H1 (cell line): ENCODE data around the gene MRPS24. TPM values are rescaled to one million over a fixed set of nuclear protein-coding genes. Genes with fewer than 3 reads are reported as not detected.

ENCODE experiments used
- CTCF ChIA-PET: fragments of 300-600 bp; sonication (Branson Sonifier 250); formaldehyde crosslinking; loops from one replicate; lab custom pipeline; 2021; ENCODE audit not compliant: partially characterized antibody; lab: Charles Lee
- POLR2A ChIA-PET: fragments of 300-600 bp; sonication (Branson Sonifier 250); formaldehyde crosslinking; loops from one replicate; lab custom pipeline; 2021; ENCODE audit warnings: inconsistent platforms; ENCODE audit not compliant: partially characterized antibody; lab: Charles Lee
- DNase-seq, 2 experiments: peaks; one replicate each; pipeline versions ENCODE4 v3.0.0 to v3.0.0-alpha.2; 2010 to 2022; ENCODE audit warnings: low spot score in 2 of 2, low read depth in 1 of 2, mixed read lengths in 1 of 2
- FAIRE-seq: peaks from 2 replicates; lab custom pipeline; 2011; peaks lifted over from hg19 to GRCh38; lab: Jason Lieb, UNC
- H2AFZ ChIP-seq: 2 replicates; pipeline ENCODE4 v1.8.1; 2012; ENCODE audit warnings: low read length, inconsistent platforms
- H2AK5ac ChIP-seq: 2 replicates; pipeline ENCODE4 v1.6.1; 2013; ENCODE audit warnings: low read depth, low read length
- H2BK120ac ChIP-seq: replicated peaks from 2 replicates; pipeline ENCODE3; 2013; ENCODE audit warnings: low read depth, low read length, inconsistent platforms
- H2BK12ac ChIP-seq: 2 replicates; pipeline ENCODE4 v1.6.1; 2013; ENCODE audit warnings: low read depth, low read length
- H2BK15ac ChIP-seq: 2 replicates; pipeline ENCODE4 v1.6.1; 2013; ENCODE audit warnings: low read length
- H2BK20ac ChIP-seq: 2 replicates; pipeline ENCODE4 v1.6.1; 2013; ENCODE audit warnings: low read length
- H2BK5ac ChIP-seq: 2 replicates; pipeline ENCODE4 v1.6.1; 2013; ENCODE audit warnings: low read depth, low read length
- H3K14ac ChIP-seq: 2 replicates; pipeline ENCODE4 v1.6.1; 2013; ENCODE audit warnings: inconsistent platforms; ENCODE audit not compliant: insufficient read length
- H3K18ac ChIP-seq: 2 replicates; pipeline ENCODE4 v1.6.1; 2013; ENCODE audit warnings: low read length; ENCODE audit errors: extremely low read depth
- H3K23ac ChIP-seq: 2 replicates; pipeline ENCODE4 v1.6.1; 2013; ENCODE audit warnings: inconsistent platforms; ENCODE audit not compliant: insufficient read length
- H3K23me2 ChIP-seq: 2 replicates; pipeline ENCODE4 v1.6.1; 2013; ENCODE audit warnings: low read depth, low read length
- H3K27ac ChIP-seq: 2 replicates; pipeline ENCODE4 v1.6.1; 2011; ENCODE audit warnings: low read depth, low read length, inconsistent platforms
- H3K27me3 ChIP-seq, 4 experiments: replicated peaks in 1 of 4; 1 replicate in 1 of 4; 2 replicates in 3 of 4; pipeline versions ENCODE4 v1.6.1 to v1.8.1; 2011 to 2013; ENCODE audit warnings: low read length in 3 of 4, mild to moderate bottlenecking in 3 of 4, inconsistent platforms in 2 of 4, mixed read lengths in 2 of 4, moderate library complexity in 1 of 4; ENCODE audit not compliant: control insufficient read depth in 3 of 4, insufficient read depth in 3 of 4; ENCODE audit errors: extremely low read depth in 1 of 4
- H3K36me3 ChIP-seq, 4 experiments: 2 replicates each; pipeline versions ENCODE4 v1.6.1 to v1.8.1; 2011 to 2013; ENCODE audit warnings: mild to moderate bottlenecking in 4 of 4, low read length in 3 of 4, moderate library complexity in 2 of 4, control low read depth in 1 of 4, inconsistent platforms in 1 of 4; ENCODE audit not compliant: insufficient read depth in 4 of 4, control insufficient read depth in 2 of 4
- H3K4ac ChIP-seq: replicated peaks from 2 replicates; pipeline ENCODE3; 2013; ENCODE audit warnings: low read length, low read depth, mixed read lengths, inconsistent platforms; ENCODE audit not compliant: insufficient read length
- H3K4me1 ChIP-seq, 4 experiments: replicated peaks in 1 of 4; 1 replicate in 1 of 4; 2 replicates in 3 of 4; pipeline versions ENCODE4 v1.6.1 to v1.8.1; 2011 to 2013; ENCODE audit warnings: low read length in 3 of 4, inconsistent platforms in 2 of 4, mixed read lengths in 1 of 4; ENCODE audit not compliant: insufficient read depth in 4 of 4, control insufficient read depth in 3 of 4
- H3K4me2 ChIP-seq, 2 experiments: 2 replicates each; pipeline versions ENCODE4 v1.6.1 to v1.8.1; 2011 to 2013; ENCODE audit warnings: low read depth in 2 of 2, low read length in 2 of 2, control low read depth in 1 of 2, inconsistent platforms in 1 of 2, mild to moderate bottlenecking in 1 of 2; ENCODE audit not compliant: insufficient read depth in 1 of 2
- H3K4me3 ChIP-seq, 4 experiments: fragments of 200-600, 300-600 bp in 1 of 4; sonication (generic), shearing (Covaris generic), sonication (Bioruptor Twin) in 1 of 4; 2 replicates each; pipeline versions ENCODE4 v1.5.1 to v1.8.1; 2011 to 2016; ENCODE audit warnings: low read length in 4 of 4, low read depth in 3 of 4, control low read depth in 2 of 4, inconsistent platforms in 2 of 4, mild to moderate bottlenecking in 2 of 4, mixed read lengths in 1 of 4, moderate library complexity in 1 of 4; ENCODE audit not compliant: insufficient read depth in 2 of 4; ENCODE audit errors: extremely low read depth in 1 of 4
- H3K56ac ChIP-seq: replicated peaks from 2 replicates; pipeline ENCODE3; 2013; ENCODE audit warnings: low read depth, mild to moderate bottlenecking, mixed read lengths, low read length, inconsistent platforms; ENCODE audit not compliant: insufficient read length
- H3K79me1 ChIP-seq: 2 replicates; pipeline ENCODE4 v1.6.1; 2013; ENCODE audit warnings: low read depth, low read length, control low read depth
- H3K79me2 ChIP-seq, 2 experiments: 2 replicates each; pipeline versions ENCODE4 v1.6.1 to v1.8.1; 2012 to 2013; ENCODE audit warnings: low read length in 2 of 2, mild to moderate bottlenecking in 2 of 2, inconsistent platforms in 1 of 2; ENCODE audit not compliant: insufficient read depth in 2 of 2, control insufficient read depth in 1 of 2
- H3K9ac ChIP-seq, 4 experiments: replicated peaks in 1 of 4; 1 replicate in 1 of 4; 2 replicates in 3 of 4; pipeline versions ENCODE4 v1.6.1 to v1.8.1; 2011 to 2013; ENCODE audit warnings: low read depth in 3 of 4, low read length in 3 of 4, control low read depth in 2 of 4, mild to moderate bottlenecking in 2 of 4, moderate library complexity in 2 of 4, inconsistent platforms in 1 of 4; ENCODE audit errors: extremely low read depth in 1 of 4
- H3K9me3 ChIP-seq, 2 experiments: 2 replicates each; pipeline versions ENCODE4 v1.6.1 to v1.8.1; 2012 to 2013; ENCODE audit warnings: mild to moderate bottlenecking in 2 of 2, moderate library complexity in 2 of 2, control low read depth in 1 of 2, inconsistent platforms in 1 of 2, low read depth in 1 of 2, low read length in 1 of 2, mixed read lengths in 1 of 2; ENCODE audit not compliant: insufficient read depth in 2 of 2
- H4K20me1 ChIP-seq, 2 experiments: replicated peaks in 1 of 2; 2 replicates each; pipeline versions ENCODE3 to v1.8.1; 2011 to 2013; ENCODE audit warnings: inconsistent platforms in 2 of 2, low read length in 2 of 2, mild to moderate bottlenecking in 1 of 2; ENCODE audit not compliant: insufficient read depth in 2 of 2, control insufficient read depth in 1 of 2
- H4K5ac ChIP-seq: 2 replicates; pipeline ENCODE4 v1.6.1; 2013; ENCODE audit warnings: low read length, low read depth, mixed read lengths, inconsistent platforms; ENCODE audit not compliant: insufficient read length
- H4K8ac ChIP-seq: 2 replicates; pipeline ENCODE4 v1.8.0; 2013; ENCODE audit warnings: mild to moderate bottlenecking, moderate library complexity, low read length, inconsistent platforms; ENCODE audit not compliant: insufficient read depth; ENCODE audit errors: extremely low read depth
- H4K91ac ChIP-seq: replicated peaks from 2 replicates; pipeline ENCODE3; 2013; ENCODE audit warnings: low read length, mixed read lengths, inconsistent platforms; ENCODE audit not compliant: insufficient read length
- ASH2L ChIP-seq: fragments of 200-600, 300-600 bp; sonication (generic); IDR thresholded peaks from one replicate; pipeline ENCODE4 v1.7.1; 2017; ENCODE audit warnings: low read length
- CBX8 ChIP-seq: fragments of 300-800, 300-1000 bp; sonication (generic); IDR thresholded peaks from 2 replicates; pipeline ENCODE4 v1.7.1; 2016; ENCODE audit warnings: low read depth, low read length, borderline replicate concordance
- CHD1 ChIP-seq: IDR thresholded peaks from 2 replicates; pipeline ENCODE4 v1.6.1; 2012; ENCODE audit warnings: low read depth, low read length, improper control_type of control experiment
- CHD2 ChIP-seq: IDR thresholded peaks from 2 replicates; pipeline ENCODE4 v1.6.1; 2012; ENCODE audit warnings: low read length, improper control_type of control experiment
- FOSL1 ChIP-seq: IDR thresholded peaks from 2 replicates; pipeline ENCODE4 v1.6.1; 2011; ENCODE audit warnings: mild to moderate bottlenecking, low read depth, low read length, moderate library complexity; ENCODE audit not compliant: insufficient read depth
- JUND ChIP-seq: IDR thresholded peaks from 2 replicates; pipeline ENCODE4 v1.6.1; 2011; ENCODE audit warnings: mild to moderate bottlenecking, improper control_type of control experiment, low read length
- POLR2AphosphoS5 ChIP-seq: IDR thresholded peaks from 2 replicates; pipeline ENCODE4 v1.6.1; 2011; ENCODE audit warnings: low read depth, low read length
- RNF2 ChIP-seq: fragments of 200-900, 300-1000 bp; sonication (generic); IDR thresholded peaks from 2 replicates; pipeline ENCODE4 v1.7.1; 2016; ENCODE audit warnings: borderline replicate concordance, low read depth, mild to moderate bottlenecking, antibody characterized with exemption, low read length; ENCODE audit not compliant: poor library complexity, severe bottlenecking; ENCODE audit errors: missing control alignments
- SAP30 ChIP-seq: fragments of 300-600 bp; sonication (generic); IDR thresholded peaks from 2 replicates; pipeline ENCODE4 v1.7.1; 2012; ENCODE audit warnings: low read length, moderate library complexity, mild to moderate bottlenecking, inconsistent platforms; ENCODE audit not compliant: insufficient read depth, insufficient replicate concordance
- SIX5 ChIP-seq: IDR thresholded peaks from 2 replicates; pipeline ENCODE4 v1.6.1; 2011; ENCODE audit warnings: mild to moderate bottlenecking, low read depth, low read length
- SP2 ChIP-seq: IDR thresholded peaks from 2 replicates; pipeline ENCODE4 v1.6.1; 2012; ENCODE audit warnings: mild to moderate bottlenecking, low read length, inconsistent platforms
- TBP ChIP-seq: IDR thresholded peaks from 2 replicates; pipeline ENCODE4 v1.6.1; 2011; ENCODE audit warnings: low read depth, low read length, improper control_type of control experiment
- TEAD4 ChIP-seq: IDR thresholded peaks from 2 replicates; pipeline ENCODE4 v1.6.1; 2012; ENCODE audit warnings: low read depth, low read length, inconsistent platforms, mixed read lengths
- ZNF274 ChIP-seq: IDR thresholded peaks from 2 replicates; pipeline ENCODE4 v1.7.0; 2012; ENCODE audit warnings: low read length, borderline replicate concordance; ENCODE audit errors: extremely low read depth
- WGBS, 2 experiments: shearing (Covaris generic) in 1 of 2; methylation state at CpG; one replicate each; pipeline versions ENCODE4 v1.1.6 to v1.1.7; 2013 to 2015; ENCODE audit warnings: low lambda C conversion rate in 2 of 2, mixed read lengths in 2 of 2, inconsistent platforms in 1 of 2, low coverage in 1 of 2, missing lambda C conversion rate in 1 of 2; ENCODE audit not compliant: insufficient replicate concordance in 2 of 2, insufficient coverage in 1 of 2, insufficient read length in 1 of 2; ENCODE audit errors: extremely low coverage in 1 of 2, missing lambda C conversion rate in 1 of 2; 5-methylcytosine and 5-hydroxymethylcytosine counted together
- polyA plus RNA-seq, 7 experiments: library from polyadenylated mRNA; depleted of rRNA in 3 of 7; stranded (reverse) in 5 of 7; unstranded in 2 of 7; fragments of >200 nt in 5 of 7; fragments of 200-250 nt in 2 of 7; gene quantifications; 1 replicate in 5 of 7; 2 replicates in 1 of 7; 4 replicates in 1 of 7; pipeline versions ENCODE4 v1.2.1 to v1.2.3, GENCODE V29; 2011 to 2013; ENCODE audit warnings: missing spikeins in 2 of 7, mixed read lengths in 2 of 7
- total RNA-seq: library from RNA; stranded (reverse); fragmentation: NEBNext Ultra II Directional; extraction: Animal tissue kit (Norgen Biotek cat#: 25700); gene quantifications from 2 replicates; pipeline ENCODE4 v1.2.1, GENCODE V29; 2021
- TF ChIP-seq, protein P1 (sequence below): IDR thresholded peaks from 2 replicates; pipeline ENCODE4 v1.6.1; 2012; ENCODE audit warnings: inconsistent platforms

Gene MRPS24
- total and polyA plus RNA-seq, 2 of the 8 experiments (the other 6 are each of a cell fraction or from before 2014, with no cell fraction given) = 133 to 347 TPM

DNA sequence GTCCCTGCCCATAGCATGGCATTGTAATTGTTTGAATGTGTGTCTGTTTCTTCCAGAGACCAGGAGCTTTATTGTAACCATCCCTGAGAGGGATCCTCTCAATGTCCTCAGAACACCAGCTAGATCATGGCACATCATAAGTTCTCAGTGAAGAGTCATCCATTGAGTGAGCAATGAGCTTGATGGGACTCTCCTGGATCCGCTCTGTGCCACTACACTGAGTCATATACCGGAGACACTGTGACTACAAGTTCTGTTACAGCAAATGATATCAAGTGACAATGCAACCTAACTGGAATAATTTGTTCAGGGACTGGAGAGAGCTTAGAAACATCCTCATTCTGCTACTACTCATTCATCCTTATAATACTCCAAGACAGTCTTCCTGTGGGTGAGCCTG lies 25.1 kb downstream of the MRPS24 start:
- DNase-seq = no peak
- Histone ChIP-seq H2BK5ac (no peak overlapping the region), H2AK5ac (no peak overlapping the region), H4K20me1 (no peaks in the 10 kb centered on the region), H3K4ac (no peak overlapping the region), H3K4me2 (no peak overlapping the region), H4K5ac (no peak overlapping the region), H3K36me3 (no peaks in the 10 kb centered on the region), H3K23me2 (no peaks in the 10 kb centered on the region), H2BK20ac (no peak overlapping the region), H2BK15ac (no peak overlapping the region), H2AFZ (no peak overlapping the region), H4K8ac (no peak overlapping the region), H3K4me3 (no peak overlapping the region), H3K18ac (no peak overlapping the region), H2BK12ac (no peak overlapping the region), H3K79me1 (no peaks in the 10 kb centered on the region), H3K23ac (no peak overlapping the region), H3K9me3 (no peaks in the 10 kb centered on the region), H3K4me1 (peaks cover 0 to 3% (median 0%) of the 10 kb centered on the region in 4 experiments; a peak in 1 of 7 replicates), H3K9ac (no peak overlapping the region), H4K91ac (no peak overlapping the region), H3K27ac (no peak overlapping the region), H3K79me2 (no peaks in the 10 kb centered on the region), H3K27me3 (no peaks in the 10 kb centered on the region), H3K14ac (no peak overlapping the region), H2BK120ac (no peak overlapping the region), H3K56ac (no peak overlapping the region)
- 92% methylated on average over 2 of the region's 2 CpGs; no CpG with 5 or more reads in 1 of the 2 experiments for WGBS, 2 experiments
- CTCF ChIA-PET = interaction anchor here (0.8 to 1.4 kb wide), 5 partner anchors 15 to 262 kb away, joined by 3 to 5 read pairs (median 3); partner anchors contain the start of gene BLVRA
- POLR2A ChIA-PET = no interaction called here
- FAIRE-seq = no peak
- TF ChIP-seq, protein P1, sequence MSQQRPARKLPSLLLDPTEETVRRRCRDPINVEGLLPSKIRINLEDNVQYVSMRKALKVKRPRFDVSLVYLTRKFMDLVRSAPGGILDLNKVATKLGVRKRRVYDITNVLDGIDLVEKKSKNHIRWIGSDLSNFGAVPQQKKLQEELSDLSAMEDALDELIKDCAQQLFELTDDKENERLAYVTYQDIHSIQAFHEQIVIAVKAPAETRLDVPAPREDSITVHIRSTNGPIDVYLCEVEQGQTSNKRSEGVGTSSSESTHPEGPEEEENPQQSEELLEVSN = no peak
- TF ChIP-seq TEAD4 (no peak), TBP (no peak), ASH2L (no peak), ZNF274 (no peak), FOSL1 (no peak), RNF2 (no peak), CHD1 (no peak), SP2 (no peak), CBX8 (no peak), CHD2 (no peak), SIX5 (no peak), POLR2AphosphoS5 (no peak), SAP30 (no peak), JUND (no peak)
